Measurements from ENCODE around the gene RAD9A.
"Not testable (repeated sequence)": the region's sequence is repeated elsewhere in the genome, so short reads cannot be mapped to it uniquely, and the experiment has no call there.

GRCh38 chr11:67403085-67403484 lies 11.3 kb downstream of the RAD9A start:
- TF ChIP-seq POLR2A (IDR thresholded peaks at IDR 0.05; ENCODE audit: low read length); GATA1 (IDR thresholded peaks at IDR 0.05; ENCODE audit: low read depth, low read length): not testable (repeated sequence)

Data from erythroblast (primary cell).